H9 (cell line): Measurements from ENCODE around the gene MMP23B. TPM values are rescaled to one million over a fixed set of nuclear protein-coding genes. Genes with fewer than 3 reads are reported as not detected.

Experiments
- DNase-seq: peaks from one replicate; pipeline ENCODE4 v3.0.0-alpha.2; 2017
- H2AFZ ChIP-seq: one replicate; pipeline ENCODE4 v1.6.1; 2013; ENCODE audit warnings: mild to moderate bottlenecking, low read length, control low read depth, moderate library complexity
- H2AK5ac ChIP-seq: 2 replicates; pipeline ENCODE4 v1.6.1; 2013; ENCODE audit warnings: low read length, control low read depth, mixed read lengths; ENCODE audit not compliant: insufficient read length
- H2BK120ac ChIP-seq: one replicate; pipeline ENCODE4 v1.6.1; 2013; ENCODE audit warnings: low read depth, mild to moderate bottlenecking, low read length, control low read depth, inconsistent platforms; ENCODE audit not compliant: poor library complexity, severe bottlenecking
- H2BK12ac ChIP-seq: 2 replicates; pipeline ENCODE4 v1.6.1; 2013; ENCODE audit warnings: low read length, control low read depth, mixed read lengths, low read depth; ENCODE audit not compliant: insufficient read length
- H2BK15ac ChIP-seq: 2 replicates; pipeline ENCODE4 v1.6.1; 2013; ENCODE audit warnings: low read depth, low read length, control low read depth
- H2BK20ac ChIP-seq: one replicate; pipeline ENCODE4 v1.6.1; 2013; ENCODE audit warnings: low read depth, mild to moderate bottlenecking, low read length, control low read depth, inconsistent platforms; ENCODE audit not compliant: poor library complexity, severe bottlenecking
- H2BK5ac ChIP-seq: 2 replicates; pipeline ENCODE4 v1.6.1; 2013; ENCODE audit warnings: low read length, control low read depth, mixed read lengths; ENCODE audit not compliant: insufficient read length
- H3K14ac ChIP-seq: 2 replicates; pipeline ENCODE4 v1.6.1; 2013; ENCODE audit warnings: low read length, control low read depth; ENCODE audit not compliant: insufficient read depth
- H3K18ac ChIP-seq: 2 replicates; pipeline ENCODE4 v1.6.1; 2013; ENCODE audit warnings: low read depth, mild to moderate bottlenecking, mixed read lengths, low read length, control low read depth; ENCODE audit not compliant: insufficient read length
- H3K23ac ChIP-seq: 2 replicates; pipeline ENCODE4 v1.6.1; 2013; ENCODE audit warnings: low read length, control low read depth, mixed read lengths, low read depth; ENCODE audit not compliant: insufficient read length
- H3K23me2 ChIP-seq: 2 replicates; pipeline ENCODE4 v1.6.1; 2013; ENCODE audit warnings: low read depth, mild to moderate bottlenecking, mixed read lengths, low read length, control low read depth; ENCODE audit not compliant: insufficient read length, poor library complexity, severe bottlenecking
- H3K27ac ChIP-seq: 2 replicates; pipeline ENCODE4 v1.5.1; 2013; ENCODE audit warnings: low read length, control low read depth, mixed read lengths, low read depth; ENCODE audit not compliant: insufficient read length
- H3K27me3 ChIP-seq: 2 replicates; pipeline ENCODE4 v1.6.1; 2013; ENCODE audit warnings: low read length, control low read depth, inconsistent platforms; ENCODE audit not compliant: insufficient read depth
- H3K4ac ChIP-seq: 2 replicates; pipeline ENCODE4 v1.6.1; 2013; ENCODE audit warnings: low read depth, mild to moderate bottlenecking, control low read depth, inconsistent platforms, low read length, moderate library complexity
- H3K4me1 ChIP-seq: 2 replicates; pipeline ENCODE4 v1.6.1; 2013; ENCODE audit warnings: low read length, control low read depth, inconsistent platforms; ENCODE audit not compliant: insufficient read depth
- H3K4me2 ChIP-seq: 2 replicates; pipeline ENCODE4 v1.6.1; 2013; ENCODE audit warnings: low read length, control low read depth, mixed read lengths; ENCODE audit not compliant: insufficient read length, insufficient read depth
- H3K56ac ChIP-seq: 2 replicates; pipeline ENCODE4 v1.6.1; 2013; ENCODE audit warnings: low read depth, mild to moderate bottlenecking, mixed read lengths, low read length, control low read depth; ENCODE audit not compliant: insufficient read length
- H3K79me1 ChIP-seq: 2 replicates; pipeline ENCODE4 v1.6.1; 2013; ENCODE audit warnings: low read depth, mild to moderate bottlenecking, moderate library complexity, low read length, control low read depth, inconsistent platforms; ENCODE audit not compliant: insufficient read depth, poor library complexity, severe bottlenecking
- H3K79me2 ChIP-seq: 2 replicates; pipeline ENCODE4 v1.6.1; 2013; ENCODE audit warnings: low read length, control low read depth, inconsistent platforms; ENCODE audit not compliant: insufficient read depth
- H3K9ac ChIP-seq: 2 replicates; pipeline ENCODE4 v1.6.1; 2013; ENCODE audit warnings: low read length, control low read depth, mixed read lengths; ENCODE audit not compliant: insufficient read length; ENCODE audit errors: extremely low read depth
- H3K9me3 ChIP-seq: one replicate; pipeline ENCODE4 v1.6.1; 2013; ENCODE audit warnings: low read depth, low read length, inconsistent platforms; ENCODE audit not compliant: control insufficient read depth
- H3T11ph ChIP-seq: one replicate; pipeline ENCODE4 v1.6.1; 2013; ENCODE audit warnings: mild to moderate bottlenecking, low read length, control low read depth, inconsistent platforms
- H4K20me1 ChIP-seq: one replicate; pipeline ENCODE4 v1.6.1; 2013; ENCODE audit not compliant: control insufficient read depth, insufficient read length, insufficient read depth
- H4K5ac ChIP-seq: 2 replicates; pipeline ENCODE4 v1.6.1; 2013; ENCODE audit warnings: low read depth, mild to moderate bottlenecking, mixed read lengths, low read length, control low read depth; ENCODE audit not compliant: insufficient read length
- H4K8ac ChIP-seq: replicated peaks from 2 replicates; pipeline ENCODE4 v1.6.1; 2013; ENCODE audit warnings: low read length, control low read depth, mixed read lengths, low read depth; ENCODE audit not compliant: insufficient read length
- H4K91ac ChIP-seq: 2 replicates; pipeline ENCODE4 v1.6.1; 2013; ENCODE audit warnings: low read depth, mild to moderate bottlenecking, moderate library complexity, mixed read lengths, low read length, control low read depth; ENCODE audit not compliant: insufficient read length
- H3K27ac Mint-ChIP-seq, 3 experiments: 2 replicates in 2 of 3; 3 replicates in 1 of 3; pipeline ENCODE4 v1.8.0; 2020 to 2021; ENCODE audit warnings: mixed read lengths in 3 of 3, mild to moderate bottlenecking in 1 of 3, moderate library complexity in 1 of 3
- H3K27me3 Mint-ChIP-seq: 2 replicates; pipeline ENCODE4 v1.8.0; 2021; ENCODE audit warnings: low read depth, mild to moderate bottlenecking, moderate library complexity, mixed read lengths
- H3K36me3 Mint-ChIP-seq, 3 experiments: 2 replicates in 2 of 3; 3 replicates in 1 of 3; pipeline ENCODE4 v1.8.0; 2020 to 2021; ENCODE audit warnings: low read depth in 3 of 3, mixed read lengths in 3 of 3; ENCODE audit not compliant: insufficient read depth in 1 of 3
- H3K4me1 Mint-ChIP-seq, 2 experiments: 2 replicates each; pipeline ENCODE4 v1.8.0; 2020; ENCODE audit warnings: mixed read lengths in 2 of 2
- H3K4me3 Mint-ChIP-seq, 2 experiments: 2 replicates in 1 of 2; 3 replicates in 1 of 2; pipeline ENCODE4 v1.8.0; 2020 to 2021; ENCODE audit warnings: mild to moderate bottlenecking in 2 of 2, mixed read lengths in 2 of 2, moderate library complexity in 1 of 2
- H3K9me3 Mint-ChIP-seq, 2 experiments: 2 replicates in 1 of 2; 3 replicates in 1 of 2; pipeline ENCODE4 v1.8.0; 2020; ENCODE audit warnings: mild to moderate bottlenecking in 2 of 2, mixed read lengths in 2 of 2, moderate library complexity in 1 of 2
- WGBS: extraction: QIAGEN DNeasy Blood & Tissue Kit; methylation state at CpG from one replicate; pipeline ENCODE4 v1.1.7; 2013; ENCODE audit warnings: missing lambda C conversion rate, low lambda C conversion rate, mixed read lengths; ENCODE audit not compliant: insufficient read length; ENCODE audit errors: extremely low coverage; 5-methylcytosine and 5-hydroxymethylcytosine counted together
- total RNA-seq: library from RNA; stranded (reverse); gene quantifications from 2 replicates; pipeline ENCODE4 v1.2.1, GENCODE V29; 2021
- TF ChIP-seq, protein P1 (sequence below): fragments of 200-600 bp; sonication (generic); conservative IDR thresholded peaks from 3 replicates; pipeline ENCODE4 v1.8.0; 2021; ENCODE audit warnings: antibody characterized with exemption, mild to moderate bottlenecking

Gene MMP23B
- total RNA-seq, 1 experiment from 2014 or later, result 12.5 TPM

DNA sequence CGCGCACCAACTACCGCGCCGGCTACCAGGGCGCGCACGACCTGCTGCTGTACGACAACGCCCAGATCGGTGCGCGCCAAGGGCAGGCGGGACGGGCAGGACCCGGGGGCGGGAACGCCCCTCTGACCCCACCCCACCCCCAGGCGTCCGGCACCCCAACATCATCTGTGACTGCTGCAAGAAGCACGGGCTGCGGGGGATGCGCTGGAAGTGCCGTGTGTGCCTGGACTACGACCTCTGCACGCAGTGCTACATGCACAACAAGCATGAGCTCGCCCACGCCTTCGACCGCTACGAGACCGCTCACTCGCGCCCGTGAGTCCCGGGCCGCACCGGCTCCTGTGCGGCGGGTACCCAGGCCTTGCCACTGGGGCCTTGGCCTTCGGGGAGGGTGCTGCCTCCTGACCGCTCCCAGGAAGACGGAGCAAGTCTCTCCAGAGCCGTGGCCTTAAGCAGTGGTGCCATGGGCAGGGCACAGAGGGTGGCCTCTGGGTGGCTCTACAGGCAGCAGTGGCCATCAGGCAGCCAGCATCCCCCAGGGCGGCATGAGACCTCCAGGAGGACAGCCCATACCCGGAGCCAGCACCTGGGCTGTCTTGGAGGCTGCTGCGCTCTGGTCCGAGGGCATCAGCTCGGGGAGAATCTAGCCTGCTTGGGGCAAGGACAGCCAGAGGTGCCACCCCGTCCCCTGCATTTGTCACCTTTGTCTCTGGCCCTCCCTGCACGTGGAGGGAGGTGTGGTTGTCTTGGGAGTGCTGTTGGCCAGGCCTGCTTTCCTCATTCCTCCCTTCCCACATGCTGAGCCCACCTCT, 8.1 kb upstream of the MMP23B start:
- Mint-ChIP-seq H3K36me3 (peaks cover 0 to 2% (median 0%) of the 10 kb centered on the region in 3 experiments; a peak in 1 of 7 replicates), H3K4me3 (no peak overlapping the region), H3K27me3 (no peaks in the 10 kb centered on the region; the same call in 1 of the 2 replicates), H3K27ac (no peak overlapping the region), H3K4me1 (no peaks in the 10 kb centered on the region), H3K9me3 (no peaks in the 10 kb centered on the region)
- Histone ChIP-seq H4K20me1 (no peaks in the 10 kb centered on the region), H3K27me3 (no peaks in the 10 kb centered on the region), H3K18ac (no peak overlapping the region), H3K9me3 (no peaks in the 10 kb centered on the region), H3K56ac (no peak overlapping the region), H3K23ac (no peak overlapping the region), H3K23me2 (no peaks in the 10 kb centered on the region), H2AFZ (no peak overlapping the region), H3K79me1 (no peaks in the 10 kb centered on the region), H3K4me1 (no peaks in the 10 kb centered on the region), H2BK120ac (no peak overlapping the region), H4K91ac (no peak overlapping the region), H3K14ac (no peak overlapping the region), H3K27ac (no peak overlapping the region), H2AK5ac (no peak overlapping the region), H4K8ac (no peak overlapping the region), H3K4ac (no peak overlapping the region), H4K5ac (no peak overlapping the region), H2BK5ac (no peak overlapping the region), H2BK12ac (no peak overlapping the region), H3K9ac (no peak overlapping the region), H3K4me2 (no peak overlapping the region), H2BK15ac (no peak overlapping the region), H3K79me2 (no peaks in the 10 kb centered on the region), H3T11ph (no peak overlapping the region), H2BK20ac (no peak overlapping the region)
- DNase-seq, result no peak
- WGBS, result no CpG with 5 or more reads among the region's 51 CpGs
- TF ChIP-seq, protein P1, sequence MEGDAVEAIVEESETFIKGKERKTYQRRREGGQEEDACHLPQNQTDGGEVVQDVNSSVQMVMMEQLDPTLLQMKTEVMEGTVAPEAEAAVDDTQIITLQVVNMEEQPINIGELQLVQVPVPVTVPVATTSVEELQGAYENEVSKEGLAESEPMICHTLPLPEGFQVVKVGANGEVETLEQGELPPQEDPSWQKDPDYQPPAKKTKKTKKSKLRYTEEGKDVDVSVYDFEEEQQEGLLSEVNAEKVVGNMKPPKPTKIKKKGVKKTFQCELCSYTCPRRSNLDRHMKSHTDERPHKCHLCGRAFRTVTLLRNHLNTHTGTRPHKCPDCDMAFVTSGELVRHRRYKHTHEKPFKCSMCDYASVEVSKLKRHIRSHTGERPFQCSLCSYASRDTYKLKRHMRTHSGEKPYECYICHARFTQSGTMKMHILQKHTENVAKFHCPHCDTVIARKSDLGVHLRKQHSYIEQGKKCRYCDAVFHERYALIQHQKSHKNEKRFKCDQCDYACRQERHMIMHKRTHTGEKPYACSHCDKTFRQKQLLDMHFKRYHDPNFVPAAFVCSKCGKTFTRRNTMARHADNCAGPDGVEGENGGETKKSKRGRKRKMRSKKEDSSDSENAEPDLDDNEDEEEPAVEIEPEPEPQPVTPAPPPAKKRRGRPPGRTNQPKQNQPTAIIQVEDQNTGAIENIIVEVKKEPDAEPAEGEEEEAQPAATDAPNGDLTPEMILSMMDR, result no peak
